Bronchial epithelial cell (primary cell): Measurements from ENCODE around the gene CCDC15. TPM values are rescaled to one million over a fixed set of nuclear protein-coding genes. Genes with fewer than 3 reads are reported as not detected.

Experiments
- DNase-seq: peaks from one replicate; pipeline ENCODE4 v3.0.0-alpha.2; 2010; ENCODE audit warnings: low read depth
- FAIRE-seq: peaks from 2 replicates; lab custom pipeline; 2011; peaks lifted over from hg19 to GRCh38; lab: Jason Lieb, UNC
- H3K27me3 ChIP-seq: 2 replicates; pipeline ENCODE4 v1.5.1; 2011; ENCODE audit warnings: low read length; ENCODE audit not compliant: control insufficient read depth, insufficient read depth
- H3K36me3 ChIP-seq: 2 replicates; pipeline ENCODE4 v1.5.1; 2011; ENCODE audit warnings: low read length; ENCODE audit not compliant: control insufficient read depth, insufficient read depth
- H3K4me3 ChIP-seq: 2 replicates; pipeline ENCODE4 v1.5.1; 2011; ENCODE audit warnings: mild to moderate bottlenecking, low read depth, low read length, control low read depth
- CTCF ChIP-seq: IDR thresholded peaks from 2 replicates; pipeline ENCODE4 v1.5.1; 2011; ENCODE audit warnings: mild to moderate bottlenecking, moderate library complexity, low read length, control low read depth, inconsistent platforms; ENCODE audit not compliant: insufficient read depth, severe bottlenecking
- total RNA-seq: library from RNA; depleted of rRNA; stranded (reverse); fragments of >200 nt; gene quantifications from 2 replicates; pipeline ENCODE4 v1.2.1, GENCODE V29; 2014

The CCDC15 gene
- total RNA-seq, 1 donor from 2014 or later = 1.1 TPM

- H3K4me3 ChIP-seq = no peak overlapping the region
- H3K36me3 ChIP-seq = no peaks in the 10 kb centered on the region
- no peak for TF ChIP-seq CTCF
- peak; percentile 58 for DNase-seq
- FAIRE-seq = no peak
- H3K27me3 ChIP-seq = no peaks in the 10 kb centered on the region
Measured at GRCh38 chr11:124971810-124972209, 17.8 kb downstream of the CCDC15 start.

GRCh38 chr11:124976531-124976930, 22.5 kb downstream of the CCDC15 start:
- H3K36me3 ChIP-seq = no peaks in the 10 kb centered on the region
- DNase-seq (no peak), FAIRE-seq (no peak)
- no peaks in the 10 kb centered on the region for H3K27me3 ChIP-seq
- H3K4me3 ChIP-seq = no peak overlapping the region
- TF ChIP-seq CTCF = no peak

- no peak for FAIRE-seq
- no peak for TF ChIP-seq CTCF
- Histone ChIP-seq H3K27me3 (no peaks in the 10 kb centered on the region), H3K4me3 (no peak overlapping the region), H3K36me3 (no peaks in the 10 kb centered on the region)
- DNase-seq = no peak
Measured at GRCh38 chr11:124977006-124977405, 23.0 kb downstream of the CCDC15 start.

GRCh38 chr11:124978316-124978715, 24.3 kb downstream of the CCDC15 start:
- H3K4me3 ChIP-seq = no peak overlapping the region
- H3K27me3 ChIP-seq = no peaks in the 10 kb centered on the region
- TF ChIP-seq CTCF = no peak
- FAIRE-seq = no peak
- H3K36me3 ChIP-seq = no peaks in the 10 kb centered on the region
- DNase-seq = no peak

GRCh38 chr11:124982043-124982442, 28.0 kb downstream of the CCDC15 start:
- no peak for TF ChIP-seq CTCF
- Histone ChIP-seq H3K27me3 (no peaks in the 10 kb centered on the region), H3K36me3 (no peaks in the 10 kb centered on the region), H3K4me3 (no peak overlapping the region)
- FAIRE-seq (no peak), DNase-seq (no peak)
